GM23248 (cell line): Measurements from ENCODE around the gene CDKAL1.

Experiments used
- EZH2 ChIP-seq: fragments of 200-600 bp; sonication (generic); IDR thresholded peaks from 2 replicates; pipeline ENCODE4 v1.6.1; 2018; ENCODE audit warnings: antibody characterized with exemption, mild to moderate bottlenecking; ENCODE audit not compliant: insufficient read depth, poor library complexity, severe bottlenecking
- EZH2phosphoT487 ChIP-seq: fragments of 200-600 bp; sonication (generic); IDR thresholded peaks from 2 replicates; pipeline ENCODE4 v1.6.1; 2018; ENCODE audit warnings: antibody characterized with exemption, moderate library complexity, mild to moderate bottlenecking, low read depth; ENCODE audit not compliant: insufficient read depth

GRCh38 chr6:20965915-20966314 lies 431.7 kb downstream of the CDKAL1 start:
- no peak for TF ChIP-seq EZH2
- no peak for TF ChIP-seq EZH2phosphoT487
